COR-L47 (cell line): ENCODE data around the gene CD101.
"Not testable (repeated sequence)": the region's sequence is repeated elsewhere in the genome, so short reads cannot be mapped to it uniquely, and the experiment has no call there.

Experiments
- DNase-seq: peaks from one replicate; lab custom pipeline; 2025; lab: John Stamatoyannopoulos, UW

CD101 gene

GRCh38 chr1:117001254-117001927 lies at the start of gene CD101:
Gene CD101 (plus strand): TSS chr1:117001760. CDS start chr1:117001818, 58 bp downstream.
- DNase-seq = no peak

- DNase-seq = no peak
These were observed 48.8 kb upstream of the CD101 start for GRCh38 chr1:116952738-116953275.

GRCh38 chr1:116954440-116954839 lies 47.1 kb upstream of the CD101 start:
- DNase-seq = no peak

- DNase-seq = no peak
These were observed 45.2 kb upstream of the CD101 start for GRCh38 chr1:116956378-116956777.

- DNase-seq = no peak
These were observed 43.9 kb upstream of the CD101 start for GRCh38 chr1:116957646-116958045.

- DNase-seq = no peak
These were observed 43.5 kb upstream of the CD101 start for GRCh38 chr1:116958110-116958509.

GRCh38 chr1:116958977-116959376 lies 42.6 kb upstream of the CD101 start:
- no peak for DNase-seq

- DNase-seq = no peak
These were observed 40.0 kb upstream of the CD101 start for GRCh38 chr1:116961606-116962005.

- DNase-seq = no peak
These were observed 38.4 kb upstream of the CD101 start for GRCh38 chr1:116962987-116963639.

- DNase-seq = no peak
These were observed 34.8 kb upstream of the CD101 start for GRCh38 chr1:116966791-116967190.

- DNase-seq = no peak
These were observed 32.8 kb upstream of the CD101 start for GRCh38 chr1:116968724-116969123.

- DNase-seq = no peak
These were observed 30.2 kb upstream of the CD101 start for GRCh38 chr1:116971258-116971860.

- no peak for DNase-seq
These were observed 29.4 kb upstream of the CD101 start for GRCh38 chr1:116971965-116972673.

- no peak for DNase-seq
These were observed 28.9 kb upstream of the CD101 start for GRCh38 chr1:116972674-116973030.

- not testable (repeated sequence) for DNase-seq
These were observed 21.3 kb upstream of the CD101 start for GRCh38 chr1:116980309-116980708.

GRCh38 chr1:116981521-116982037 lies 20.0 kb upstream of the CD101 start:
- DNase-seq = no peak

- no peak for DNase-seq
These were observed 19.1 kb upstream of the CD101 start for GRCh38 chr1:116982319-116983004.

- DNase-seq = no peak
These were observed 18.4 kb upstream of the CD101 start for GRCh38 chr1:116983112-116983511.

- DNase-seq = no peak
These were observed 17.9 kb upstream of the CD101 start for GRCh38 chr1:116983678-116984077.

GRCh38 chr1:116984406-116985160 lies 17.0 kb upstream of the CD101 start:
- no peak for DNase-seq
